ENCODE data around the gene PARP15.
"Not testable (repeated sequence)": the region's sequence is repeated elsewhere in the genome, so short reads cannot be mapped to it uniquely, and the experiment has no call there.

PARP15 gene

GRCh38 chr3:122680475-122681283, 103.2 kb downstream of the PARP15 start, which contains the start of gene PARP14:
Gene PARP14 (plus strand): TSS chr3:122680839. CDS start chr3:122680884, 45 bp downstream.
- peak within 1 kb of the TSS; percentile 70 for H3K4me3 ChIP-seq (ENCODE audit: low read depth, low read length)
- peak; percentile 73 for DNase-seq (ENCODE audit: low read depth)
- TF ChIP-seq POLR2A (IDR thresholded peaks at IDR 0.05; ENCODE audit: extremely low read depth, insufficient read length) (no peak), MYC (IDR thresholded peaks at IDR 0.05; ENCODE audit: low read depth, low read length) (no peak), CTCF (IDR thresholded peaks at IDR 0.05; ENCODE audit: low read depth, low read length) (no peak), MAX (IDR thresholded peaks at IDR 0.05; ENCODE audit: low read depth, low read length) (no peak)

- DNase-seq (ENCODE audit: low read depth), result no peak
- TF ChIP-seq CTCF (IDR thresholded peaks at IDR 0.05; ENCODE audit: low read depth, low read length) (no peak), MAX (IDR thresholded peaks at IDR 0.05; ENCODE audit: low read depth, low read length) (no peak), MYC (IDR thresholded peaks at IDR 0.05; ENCODE audit: low read depth, low read length) (no peak), POLR2A (IDR thresholded peaks at IDR 0.05; ENCODE audit: extremely low read depth, insufficient read length) (no peak)
- peak overlapping the region; percentile 70 for H3K4me3 ChIP-seq (ENCODE audit: low read depth, low read length)
Measured at GRCh38 chr3:122681284-122681973, 104.0 kb downstream of the PARP15 start.

GRCh38 chr3:122681974-122682409, 104.5 kb downstream of the PARP15 start:
- TF ChIP-seq MAX (IDR thresholded peaks at IDR 0.05; ENCODE audit: low read depth, low read length), result no peak
- TF ChIP-seq CTCF (IDR thresholded peaks at IDR 0.05; ENCODE audit: low read depth, low read length), result no peak
- H3K4me3 ChIP-seq (ENCODE audit: low read depth, low read length), result no peak overlapping the region
- DNase-seq (ENCODE audit: low read depth), result no peak

- not testable (repeated sequence) for DNase-seq (ENCODE audit: low read depth); H3K4me3 ChIP-seq (ENCODE audit: low read depth, low read length)
Measured at GRCh38 chr3:122682778-122683411, 105.4 kb downstream of the PARP15 start.

- H3K4me3 ChIP-seq (ENCODE audit: low read depth, low read length), result no peak overlapping the region
- TF ChIP-seq MYC (IDR thresholded peaks at IDR 0.05; ENCODE audit: low read depth, low read length), result no peak
- TF ChIP-seq POLR2A (IDR thresholded peaks at IDR 0.05; ENCODE audit: extremely low read depth, insufficient read length), result no peak
- TF ChIP-seq CTCF (IDR thresholded peaks at IDR 0.05; ENCODE audit: low read depth, low read length), result no peak
- no peak for TF ChIP-seq MAX (IDR thresholded peaks at IDR 0.05; ENCODE audit: low read depth, low read length)
- DNase-seq (ENCODE audit: low read depth), result peak; percentile 9
Measured at GRCh38 chr3:122687298-122687697, 109.8 kb downstream of the PARP15 start.
